HG03045 (cell line): Measurements from ENCODE around the gene PANX3.

Source experiments
- ATAC-seq: cut with Tn5 transposase; IDR thresholded peaks from one replicate; pipeline ENCODE4 v1.9.1; 2021; ENCODE audit warnings: mild to moderate bottlenecking, moderate library complexity; ENCODE audit not compliant: unreplicated experiment

PANX3 gene

DNA sequence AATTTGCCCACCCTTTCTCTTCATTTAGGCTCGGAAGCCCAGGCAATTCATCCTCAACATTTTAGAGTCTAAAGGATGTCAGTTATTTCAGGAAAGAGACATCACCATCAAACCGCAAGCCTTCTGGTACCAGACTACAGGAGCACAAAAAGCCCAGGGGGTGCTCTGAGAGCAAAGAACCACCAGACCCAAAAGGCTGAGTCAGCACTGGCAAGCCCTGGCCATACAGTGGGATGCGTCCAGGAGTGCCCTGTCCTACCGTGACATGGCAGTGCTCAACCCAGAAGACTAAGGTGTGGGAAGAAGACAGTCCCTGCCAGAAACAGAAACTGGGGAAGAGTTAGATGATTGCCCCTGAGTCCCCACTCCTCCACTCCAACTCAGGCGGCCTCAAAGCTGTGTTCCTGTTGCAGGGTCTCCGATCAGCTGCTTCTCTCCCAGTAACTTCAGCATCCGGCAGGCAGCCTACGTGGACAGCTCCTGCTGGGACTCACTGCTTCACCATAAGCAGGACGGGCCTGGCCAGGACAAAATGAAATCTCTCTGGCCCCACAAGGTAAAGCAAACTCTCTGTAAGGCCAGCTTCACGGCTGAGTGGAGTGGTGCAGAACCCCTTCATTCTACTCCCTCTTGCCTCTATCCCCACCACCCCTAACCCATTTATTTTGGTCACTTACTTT, 1.5 kb downstream of the PANX3 start:
- no peak for ATAC-seq

GRCh38 chr11:124618863-124619262, 7.6 kb downstream of the PANX3 start:
- ATAC-seq: no peak

DNA sequence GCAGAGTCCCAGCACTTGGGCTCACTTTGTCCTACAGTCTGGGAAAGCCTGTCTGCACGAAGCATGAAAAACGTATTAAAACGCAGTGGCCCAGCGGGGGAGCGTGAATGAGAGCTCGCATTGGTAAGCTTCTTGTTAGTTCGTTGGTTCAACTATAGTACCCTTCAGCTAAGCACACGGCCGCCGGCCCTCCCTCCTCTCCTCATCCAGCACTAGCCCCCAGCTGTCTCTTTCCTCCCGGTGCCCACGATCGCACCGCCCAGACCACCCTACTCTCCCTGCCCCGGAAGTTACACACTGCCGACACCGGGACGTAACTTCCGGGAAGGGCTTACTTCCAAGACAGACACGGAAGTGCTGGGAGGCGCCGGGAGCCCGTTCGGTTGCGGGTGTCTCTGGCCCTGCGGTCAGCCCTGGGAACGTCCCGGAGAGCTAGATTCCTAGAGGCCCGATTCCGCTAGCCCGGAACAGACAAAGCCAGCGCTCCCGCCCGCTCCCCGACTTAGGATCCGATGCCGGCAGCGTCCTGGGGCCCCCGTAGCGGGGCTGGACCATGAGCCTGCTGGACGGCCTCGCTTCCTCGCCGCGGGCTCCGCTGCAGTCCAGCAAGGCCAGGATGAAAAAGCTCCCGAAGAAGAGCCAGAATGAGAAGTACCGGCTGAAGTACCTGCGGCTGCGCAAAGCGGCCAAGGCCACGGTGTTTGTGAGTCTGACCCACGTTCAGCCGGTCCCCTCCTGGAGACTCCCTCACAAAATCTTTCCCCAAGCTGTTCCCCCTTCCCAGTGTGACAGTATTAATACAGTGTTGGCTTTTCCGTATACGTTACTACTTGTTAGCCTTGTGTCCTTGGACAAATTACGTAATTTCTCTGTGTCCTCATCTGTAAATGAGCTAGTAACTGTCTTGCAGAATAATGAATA, 11.6 kb downstream of the PANX3 start, which contains the start of gene TBRG1:
TBRG1 (plus strand) TSS at position 334 of the 921 bp plus-strand sequence; CDS start at position 554, 220 bp downstream.
- peak; percentile 99 for ATAC-seq

- no peak for ATAC-seq
Observed at GRCh38 chr11:124623861-124624525, 12.8 kb downstream of the PANX3 start.

DNA sequence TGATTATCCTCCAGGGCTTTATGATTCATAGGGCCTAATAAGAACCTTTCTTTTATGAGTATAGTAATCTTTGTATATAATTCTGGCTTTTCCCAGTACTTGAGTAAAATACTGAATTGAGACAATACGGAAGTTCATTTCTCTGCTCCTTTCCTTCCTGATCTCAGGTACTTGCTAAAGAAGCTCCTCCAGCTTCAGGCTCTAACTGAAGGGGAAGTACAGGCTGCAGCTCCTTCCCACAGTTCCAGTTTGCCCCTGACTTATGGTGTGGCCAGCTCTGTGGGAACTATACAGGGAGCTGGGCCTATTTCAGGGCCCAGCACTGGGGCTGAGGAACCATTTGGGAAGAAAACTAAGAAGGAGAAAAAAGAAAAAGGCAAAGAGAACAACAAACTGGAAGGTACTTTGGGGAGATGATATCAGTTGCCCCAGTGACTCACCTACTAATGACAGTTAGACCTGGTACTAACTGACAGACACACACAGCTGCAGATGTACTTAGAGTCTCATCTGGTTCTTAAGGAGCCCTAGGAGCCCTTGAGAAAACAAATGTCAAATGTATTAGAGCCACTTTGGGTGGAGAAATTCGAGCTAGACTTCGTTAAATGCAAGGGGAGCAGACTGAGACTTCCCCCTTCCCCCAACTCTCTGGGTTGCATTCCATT, 14.4 kb downstream of the PANX3 start:
- no peak for ATAC-seq

GRCh38 chr11:124627546-124627945, 16.3 kb downstream of the PANX3 start:
- no peak for ATAC-seq

GRCh38 chr11:124629961-124630360, 18.7 kb downstream of the PANX3 start:
- ATAC-seq: no peak

DNA sequence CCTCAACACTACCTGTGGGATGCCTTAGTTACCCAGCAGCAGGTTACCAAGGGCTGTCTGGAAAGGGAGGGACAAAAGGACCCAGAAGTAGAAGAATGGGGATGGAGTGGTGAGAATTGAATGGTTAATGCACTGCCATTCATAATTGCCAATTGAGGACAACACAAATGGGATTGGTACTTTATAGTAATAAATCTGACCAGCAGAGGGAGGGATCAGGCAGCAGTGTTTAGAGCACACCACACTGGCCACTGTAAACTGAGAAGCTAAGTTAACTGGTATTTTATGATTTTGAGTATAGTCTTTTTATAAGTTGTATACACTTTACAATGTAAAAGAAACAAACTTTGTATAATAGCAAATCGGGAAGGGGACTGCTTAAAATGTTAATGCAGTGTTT, 22.1 kb downstream of the PANX3 start:
- no peak for ATAC-seq

DNA sequence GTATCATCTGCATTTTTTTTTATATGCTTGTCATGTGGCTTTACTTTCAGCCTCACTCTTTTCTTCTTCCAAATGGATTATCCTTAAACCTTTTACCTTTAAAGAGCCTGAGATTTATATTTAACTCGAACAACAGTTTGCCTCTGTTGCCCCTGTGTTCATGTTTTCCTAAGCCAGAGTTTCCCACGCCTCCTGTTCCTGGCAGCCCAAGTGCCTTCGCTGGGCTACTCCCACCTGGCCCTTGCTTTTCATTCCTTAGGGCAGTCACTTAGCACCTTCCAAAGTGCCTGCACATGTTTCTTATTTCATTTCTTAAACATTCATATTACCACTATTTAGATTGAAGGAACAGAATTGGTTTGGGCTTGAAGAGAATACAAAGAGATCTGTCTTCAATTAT, 24.7 kb downstream of the PANX3 start:
- ATAC-seq: no peak

DNA sequence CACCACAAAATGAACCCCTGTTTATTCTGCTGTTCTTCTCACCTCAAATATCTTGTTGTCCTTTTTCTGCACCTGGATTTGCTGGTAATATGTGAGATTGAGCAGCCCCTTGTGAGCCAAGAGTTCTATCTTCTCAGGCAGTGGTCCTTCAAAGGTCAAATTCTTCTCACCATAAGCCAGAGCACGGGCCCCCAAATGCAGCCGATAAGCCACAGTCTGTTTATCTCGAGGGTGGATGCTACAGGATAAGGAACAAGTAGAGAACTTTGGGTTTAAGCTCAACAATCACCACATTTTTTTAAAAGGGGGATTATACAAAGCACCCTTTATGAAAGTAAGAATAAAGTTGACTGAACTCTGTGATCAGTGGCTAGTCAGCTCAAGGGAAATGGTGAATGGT, 27.3 kb downstream of the PANX3 start:
- ATAC-seq: no peak

DNA sequence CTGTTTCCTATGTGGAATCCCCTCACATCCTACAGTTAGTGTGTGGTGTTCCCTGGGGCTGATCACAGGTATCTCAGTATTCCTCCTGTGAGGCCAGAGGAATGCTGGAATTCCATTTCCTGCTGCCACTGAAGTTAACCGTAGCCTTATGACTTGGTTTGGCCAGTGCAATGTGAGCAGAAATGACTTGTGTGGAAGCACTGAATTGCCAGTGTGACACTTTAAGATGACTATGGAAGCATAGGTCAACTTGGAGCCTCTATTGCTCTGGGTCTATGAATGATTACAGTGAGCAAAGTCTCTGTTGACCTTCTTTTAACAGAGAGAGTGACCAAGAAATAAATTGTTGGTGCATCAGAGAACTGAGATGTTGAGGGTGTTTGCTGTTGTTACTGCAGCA, 28.0 kb downstream of the PANX3 start:
- no peak for ATAC-seq

DNA sequence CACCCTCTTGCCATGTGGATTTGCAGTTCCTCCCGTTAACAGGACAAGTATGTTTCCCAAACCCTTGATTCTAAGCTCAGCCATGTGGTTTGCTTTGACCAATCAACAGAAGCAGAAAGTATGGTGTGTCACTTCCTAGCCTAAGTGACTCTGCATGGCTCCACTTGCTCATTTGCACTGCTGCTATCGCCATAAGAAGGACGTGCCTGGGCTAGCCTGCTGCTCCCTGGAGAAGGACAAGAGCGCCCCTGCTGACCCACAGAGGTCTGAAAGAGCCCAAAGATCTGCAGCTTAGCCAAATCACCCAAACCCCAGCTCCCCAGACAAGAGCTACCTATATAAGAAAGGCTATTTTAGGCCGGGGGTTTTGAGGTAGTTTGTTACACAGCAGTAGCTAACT, 29.4 kb downstream of the PANX3 start:
- ATAC-seq: no peak

GRCh38 chr11:124642628-124643027, 31.4 kb downstream of the PANX3 start:
- ATAC-seq: no peak

- ATAC-seq: no peak
Observed at GRCh38 chr11:124643042-124643604, 31.9 kb downstream of the PANX3 start.

GRCh38 chr11:124643605-124644425, 32.6 kb downstream of the PANX3 start:
- no peak for ATAC-seq

DNA sequence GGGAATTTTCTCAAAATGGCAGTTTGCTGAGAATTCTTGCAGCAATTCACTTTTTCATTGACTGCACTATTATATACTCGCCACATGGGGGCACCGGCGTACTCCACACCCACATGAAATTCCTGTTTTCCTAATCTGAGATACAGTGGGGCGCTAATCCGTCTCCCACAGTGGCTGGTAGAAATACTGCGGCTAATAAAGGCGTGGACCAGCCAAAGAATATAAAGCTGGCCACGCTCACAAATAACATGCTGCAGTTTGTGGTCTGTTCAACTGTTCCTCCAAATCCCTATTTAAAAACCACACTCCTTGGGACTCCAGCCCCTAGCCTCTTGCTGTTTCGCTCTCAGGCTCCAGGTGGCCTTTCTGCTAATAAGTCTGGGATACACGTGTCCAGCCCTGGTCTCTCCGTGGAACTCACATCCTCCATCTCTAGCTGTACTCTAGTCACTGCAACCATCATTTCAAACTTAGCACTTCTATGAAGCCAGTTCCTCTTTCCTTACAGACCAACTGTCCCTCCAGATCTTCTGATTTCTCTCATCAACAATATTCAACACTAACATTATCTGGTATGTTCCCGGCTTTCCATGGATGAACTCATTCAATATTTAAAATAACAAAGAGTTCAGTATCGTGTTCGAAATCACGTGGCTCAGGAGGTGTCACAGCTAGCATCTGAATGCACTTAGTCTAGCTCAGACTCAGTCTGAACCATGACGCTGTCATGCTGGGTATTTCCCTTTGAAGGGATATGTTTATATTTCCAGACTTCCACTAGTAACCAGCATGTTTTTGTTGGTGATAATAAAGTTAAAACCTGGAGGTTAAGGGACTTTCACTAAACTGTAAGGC, 33.4 kb downstream of the PANX3 start:
- ATAC-seq: no peak

- no peak for ATAC-seq
Observed at GRCh38 chr11:124646148-124646547, 34.9 kb downstream of the PANX3 start.

GRCh38 chr11:124648610-124649009, 37.4 kb downstream of the PANX3 start:
- no peak for ATAC-seq
